Neural crest cell (in vitro differentiated cells): ENCODE data around the gene GMNN. TPM values are rescaled to one million over a fixed set of nuclear protein-coding genes. Genes with fewer than 3 reads are reported as not detected.

Source experiments
- DNase-seq: peaks from one replicate; pipeline ENCODE4 v3.0.0; 2021; ENCODE audit warnings: low read depth, mixed read lengths, low spot score
- H3K27ac Mint-ChIP-seq: one replicate; pipeline ENCODE4 v1.8.0; 2021; ENCODE audit warnings: mild to moderate bottlenecking, mixed read lengths; ENCODE audit not compliant: unreplicated experiment
- H3K27me3 Mint-ChIP-seq: 2 replicates; pipeline ENCODE4 v1.8.0; 2021; ENCODE audit warnings: low read depth, mild to moderate bottlenecking, mixed read lengths
- H3K36me3 Mint-ChIP-seq: 2 replicates; pipeline ENCODE4 v1.8.0; 2021; ENCODE audit warnings: low read depth, mild to moderate bottlenecking, mixed read lengths
- H3K4me1 Mint-ChIP-seq: 2 replicates; pipeline ENCODE4 v1.8.0; 2021; ENCODE audit warnings: mixed read lengths
- H3K4me3 Mint-ChIP-seq: one replicate; pipeline ENCODE4 v1.8.0; 2021; ENCODE audit warnings: mild to moderate bottlenecking, mixed read lengths
- H3K9me3 Mint-ChIP-seq: 2 replicates; pipeline ENCODE4 v1.8.0; 2021; ENCODE audit warnings: mixed read lengths
- CTCF ChIP-seq: fragments of 200-600 bp; sonication (generic); conservative IDR thresholded peaks from 2 replicates; pipeline ENCODE4 v1.5.0; 2021; ENCODE audit warnings: antibody characterized with exemption, mild to moderate bottlenecking
- total RNA-seq: library from RNA; stranded (reverse); gene quantifications from 2 replicates; pipeline ENCODE4 v1.2.1, GENCODE V29; 2021

GMNN gene
- total RNA-seq, 1 donor from 2014 or later, result 112 TPM

- Mint-ChIP-seq H3K27me3 (no peaks in the 10 kb centered on the region), H3K9me3 (no peaks in the 10 kb centered on the region), H3K4me1 (no peaks in the 10 kb centered on the region), H3K36me3 (peaks cover 20% of the 10 kb centered on the region), H3K27ac (no peak overlapping the region), H3K4me3 (no peak overlapping the region)
- TF ChIP-seq CTCF, result no peak
- no peak for DNase-seq
These were observed 13.4 kb downstream of the GMNN start for GRCh38 chr6:24788031-24788665.

- no peak overlapping the region for H3K27ac Mint-ChIP-seq
- peaks cover 8% of the 10 kb centered on the region for H3K4me1 Mint-ChIP-seq
- no peak for TF ChIP-seq CTCF
- peaks cover 4% of the 10 kb centered on the region for H3K36me3 Mint-ChIP-seq
- H3K9me3 Mint-ChIP-seq, result no peaks in the 10 kb centered on the region
- no peak for DNase-seq
- no peaks in the 10 kb centered on the region for H3K27me3 Mint-ChIP-seq
- H3K4me3 Mint-ChIP-seq, result no peak overlapping the region
These were observed 20.4 kb downstream of the GMNN start for GRCh38 chr6:24795106-24795505.

GRCh38 chr6:24796616-24797290, 22.0 kb downstream of the GMNN start:
- no peak overlapping the region for H3K27ac Mint-ChIP-seq
- DNase-seq, result no peak
- H3K9me3 Mint-ChIP-seq, result no peaks in the 10 kb centered on the region
- H3K36me3 Mint-ChIP-seq, result peaks cover 2% of the 10 kb centered on the region
- peaks cover 8% of the 10 kb centered on the region for H3K4me1 Mint-ChIP-seq
- H3K4me3 Mint-ChIP-seq, result no peak overlapping the region
- no peaks in the 10 kb centered on the region for H3K27me3 Mint-ChIP-seq
- no peak for TF ChIP-seq CTCF

- no peak overlapping the region for H3K27ac Mint-ChIP-seq
- DNase-seq, result no peak
- H3K9me3 Mint-ChIP-seq, result no peaks in the 10 kb centered on the region
- H3K36me3 Mint-ChIP-seq, result peaks cover 2% of the 10 kb centered on the region
- H3K4me1 Mint-ChIP-seq, result peaks cover 8% of the 10 kb centered on the region
- H3K4me3 Mint-ChIP-seq, result no peak overlapping the region
- no peaks in the 10 kb centered on the region for H3K27me3 Mint-ChIP-seq
- no peak for TF ChIP-seq CTCF
These were observed 23.0 kb downstream of the GMNN start for GRCh38 chr6:24797596-24798216.

GRCh38 chr6:24798740-24799540, 24.2 kb downstream of the GMNN start, which contains the start of gene ARMH2:
Gene ARMH2, minus strand, starts transcription at chr6:24798917. Its CDS starts 60 bp downstream, at chr6:24798857.
- H3K9me3 Mint-ChIP-seq, result no peaks in the 10 kb centered on the region
- H3K27ac Mint-ChIP-seq, result peak within 1 kb of the TSS; percentile 25
- peaks cover 12% of the 10 kb centered on the region for H3K4me1 Mint-ChIP-seq
- no peak for DNase-seq
- peaks cover 2% of the 10 kb centered on the region for H3K36me3 Mint-ChIP-seq
- TF ChIP-seq CTCF, result no peak
- H3K4me3 Mint-ChIP-seq, result no peak within 1 kb of the TSS
- no peaks in the 10 kb centered on the region for H3K27me3 Mint-ChIP-seq
